ENCODE measurements around the gene NWD2. TPM values are rescaled to one million over a fixed set of nuclear protein-coding genes. Genes with fewer than 3 reads are reported as not detected.

Gene NWD2
- total RNA-seq, 4 donors from 2014 or later: not detected

DNA sequence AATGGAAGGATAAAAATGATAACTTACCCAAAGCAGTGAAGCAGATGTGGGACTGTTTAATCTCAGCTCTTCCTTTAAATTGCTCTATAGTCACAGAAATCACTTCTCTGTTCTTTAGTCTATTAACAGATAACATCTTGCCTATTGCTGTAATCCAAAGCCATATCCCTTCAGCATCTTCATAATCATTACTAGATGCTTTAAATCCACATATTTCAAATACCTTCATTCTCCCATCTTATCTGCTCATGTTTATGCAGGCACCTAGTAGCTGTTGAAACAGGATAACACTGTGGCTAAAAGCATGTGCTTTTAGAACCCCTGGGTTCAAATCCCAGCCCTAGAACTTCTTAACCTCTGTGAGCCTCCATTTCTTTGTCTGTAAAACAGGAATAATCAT lies 231.7 kb downstream of the NWD2 start:
- in situ Hi-C loops (cut with MboI; ENCODE audit: low sequenced_read_pairs in 4 of 4) (no loop called here), intact Hi-C loops (cut with DNase I; ENCODE audit: low total_unique reads) (no loop called here)
- Histone ChIP-seq H3K4me1 (no peaks in the 10 kb centered on the region), H3K27ac (no peak overlapping the region), H3K9me3 (no peaks in the 10 kb centered on the region), H3K27me3 (no peaks in the 10 kb centered on the region), H3K36me3 (no peaks in the 10 kb centered on the region), H3K4me3 (no peak overlapping the region)
- TF ChIP-seq, protein P1, sequence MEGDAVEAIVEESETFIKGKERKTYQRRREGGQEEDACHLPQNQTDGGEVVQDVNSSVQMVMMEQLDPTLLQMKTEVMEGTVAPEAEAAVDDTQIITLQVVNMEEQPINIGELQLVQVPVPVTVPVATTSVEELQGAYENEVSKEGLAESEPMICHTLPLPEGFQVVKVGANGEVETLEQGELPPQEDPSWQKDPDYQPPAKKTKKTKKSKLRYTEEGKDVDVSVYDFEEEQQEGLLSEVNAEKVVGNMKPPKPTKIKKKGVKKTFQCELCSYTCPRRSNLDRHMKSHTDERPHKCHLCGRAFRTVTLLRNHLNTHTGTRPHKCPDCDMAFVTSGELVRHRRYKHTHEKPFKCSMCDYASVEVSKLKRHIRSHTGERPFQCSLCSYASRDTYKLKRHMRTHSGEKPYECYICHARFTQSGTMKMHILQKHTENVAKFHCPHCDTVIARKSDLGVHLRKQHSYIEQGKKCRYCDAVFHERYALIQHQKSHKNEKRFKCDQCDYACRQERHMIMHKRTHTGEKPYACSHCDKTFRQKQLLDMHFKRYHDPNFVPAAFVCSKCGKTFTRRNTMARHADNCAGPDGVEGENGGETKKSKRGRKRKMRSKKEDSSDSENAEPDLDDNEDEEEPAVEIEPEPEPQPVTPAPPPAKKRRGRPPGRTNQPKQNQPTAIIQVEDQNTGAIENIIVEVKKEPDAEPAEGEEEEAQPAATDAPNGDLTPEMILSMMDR (IDR thresholded peaks at IDR 0.05 in 4 of 5, conservative IDR thresholded peaks at IDR 0.05 in 1 of 5): no peak
- TF ChIP-seq POLR2A (IDR thresholded peaks at IDR 0.05): no peak
- DNase-seq (no peak), ATAC-seq (no peak)

DNA sequence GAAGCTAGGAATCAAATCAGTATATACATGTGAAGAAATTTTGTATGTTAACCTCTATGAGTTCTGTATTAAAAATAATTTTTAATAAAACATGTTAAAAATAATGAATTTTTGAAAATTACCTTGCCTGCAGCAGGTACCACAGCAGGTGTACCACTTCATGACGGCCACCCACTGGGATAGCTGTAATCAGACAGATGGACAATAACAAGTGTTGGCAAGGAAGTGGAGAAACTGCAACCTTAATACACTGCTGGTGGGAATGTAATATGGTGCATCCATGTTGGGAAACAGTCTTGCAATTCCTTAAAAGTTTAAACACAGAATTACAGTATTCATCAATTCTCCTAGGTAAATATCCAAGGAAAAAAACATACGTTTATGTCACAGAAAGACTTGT lies 232.1 kb downstream of the NWD2 start:
- Histone ChIP-seq H3K9me3 (no peaks in the 10 kb centered on the region), H3K36me3 (no peaks in the 10 kb centered on the region), H3K4me1 (no peaks in the 10 kb centered on the region), H3K4me3 (no peak overlapping the region), H3K27me3 (no peaks in the 10 kb centered on the region), H3K27ac (no peak overlapping the region)
- in situ Hi-C loops (cut with MboI; ENCODE audit: low sequenced_read_pairs in 4 of 4): no loop called here
- DNase-seq (no peak), ATAC-seq (no peak)
- intact Hi-C loops (cut with DNase I; ENCODE audit: low total_unique reads): no loop called here
- TF ChIP-seq POLR2A (IDR thresholded peaks at IDR 0.05): no peak
- TF ChIP-seq, protein P1 (IDR thresholded peaks at IDR 0.05 in 4 of 5, conservative IDR thresholded peaks at IDR 0.05 in 1 of 5): no peak

DNA sequence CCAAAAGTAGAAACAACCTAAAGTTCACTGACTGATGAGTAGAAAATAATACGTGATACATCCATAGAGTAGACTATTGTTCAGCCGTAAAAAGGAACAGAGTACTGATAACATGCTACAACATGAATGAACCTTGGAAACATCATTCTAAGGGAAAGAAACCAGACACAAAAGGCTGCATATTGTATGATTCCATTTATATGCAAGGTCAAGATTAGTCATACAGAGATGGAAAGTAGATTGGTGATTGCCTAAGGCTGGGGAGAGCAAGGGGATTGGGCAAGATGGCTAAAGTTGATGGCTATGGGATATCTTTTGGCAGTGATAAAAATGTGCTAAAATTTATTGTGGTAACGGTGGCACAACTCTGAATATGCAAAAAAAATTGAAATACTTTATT lies 232.6 kb downstream of the NWD2 start:
- H3K4me3 ChIP-seq: no peak overlapping the region
- H3K27ac ChIP-seq: no peak overlapping the region
- DNase-seq (no peak), ATAC-seq (no peak)
- intact Hi-C loops (cut with DNase I; ENCODE audit: low total_unique reads) (no loop called here), in situ Hi-C loops (cut with MboI; ENCODE audit: low sequenced_read_pairs in 4 of 4) (no loop called here)
- no peaks in the 10 kb centered on the region for H3K9me3 ChIP-seq
- H3K4me1 ChIP-seq: no peaks in the 10 kb centered on the region
- no peaks in the 10 kb centered on the region for H3K27me3 ChIP-seq
- TF ChIP-seq, protein P1 (IDR thresholded peaks at IDR 0.05 in 4 of 5, conservative IDR thresholded peaks at IDR 0.05 in 1 of 5): no peak
- TF ChIP-seq POLR2A (IDR thresholded peaks at IDR 0.05): no peak
- no peaks in the 10 kb centered on the region for H3K36me3 ChIP-seq

DNA sequence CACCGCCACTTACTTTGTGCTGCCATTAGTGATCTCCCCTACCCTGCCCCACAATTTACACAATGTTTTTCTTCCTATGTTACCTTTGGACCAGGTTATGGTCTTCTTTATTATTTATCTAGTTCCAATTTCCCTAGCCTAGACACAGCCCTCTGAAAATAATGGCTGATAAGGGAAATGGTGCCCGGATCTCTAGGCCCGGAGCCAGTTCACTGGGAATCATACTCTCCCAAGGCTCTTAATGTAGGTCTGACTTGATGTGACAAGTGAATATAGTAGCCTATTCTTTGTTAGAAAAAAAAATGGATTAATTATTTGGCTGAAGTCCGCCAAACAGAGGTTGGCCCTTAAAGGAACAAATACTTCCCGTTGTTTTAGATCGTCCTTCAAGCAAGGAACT lies 233.6 kb downstream of the NWD2 start:
- ATAC-seq (no peak), DNase-seq (no peak)
- intact Hi-C loops (cut with DNase I; ENCODE audit: low total_unique reads) (no loop called here), in situ Hi-C loops (cut with MboI; ENCODE audit: low sequenced_read_pairs in 4 of 4) (no loop called here)
- Histone ChIP-seq H3K36me3 (no peaks in the 10 kb centered on the region), H3K4me1 (no peaks in the 10 kb centered on the region), H3K4me3 (no peak overlapping the region), H3K27ac (no peak overlapping the region), H3K27me3 (no peaks in the 10 kb centered on the region), H3K9me3 (no peaks in the 10 kb centered on the region)
- TF ChIP-seq, protein P1 (IDR thresholded peaks at IDR 0.05 in 4 of 5, conservative IDR thresholded peaks at IDR 0.05 in 1 of 5): no peak

DNA sequence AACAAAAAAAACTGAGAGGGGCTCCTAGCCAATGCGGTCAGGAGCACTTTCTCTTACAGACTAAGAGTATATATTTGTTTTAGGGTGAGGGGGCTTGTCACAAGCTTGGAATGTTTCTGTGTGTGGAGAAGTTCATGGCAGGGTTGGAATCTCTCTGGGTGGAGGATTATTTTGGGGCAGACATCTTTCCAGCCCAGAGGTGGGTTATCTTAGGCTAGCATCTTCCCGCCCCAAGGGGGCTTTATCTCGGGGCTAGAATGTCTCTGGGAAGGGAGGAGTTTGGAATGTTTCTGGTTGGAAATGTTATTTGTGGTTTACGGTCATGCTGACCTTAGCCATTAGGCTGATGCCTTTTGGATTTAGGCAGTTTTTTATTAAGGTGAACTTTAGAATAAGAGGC lies 236.0 kb downstream of the NWD2 start:
- no peaks in the 10 kb centered on the region for H3K27me3 ChIP-seq
- intact Hi-C loops (cut with DNase I; ENCODE audit: low total_unique reads): no loop called here
- H3K36me3 ChIP-seq: no peaks in the 10 kb centered on the region
- H3K4me1 ChIP-seq: no peaks in the 10 kb centered on the region
- TF ChIP-seq, protein P1 (IDR thresholded peaks at IDR 0.05 in 4 of 5, conservative IDR thresholded peaks at IDR 0.05 in 1 of 5): no peak
- no peak for TF ChIP-seq POLR2A (IDR thresholded peaks at IDR 0.05)
- ATAC-seq (no peak), DNase-seq (no peak)
- H3K4me3 ChIP-seq: no peak overlapping the region
- no peaks in the 10 kb centered on the region for H3K9me3 ChIP-seq
- in situ Hi-C loops (cut with MboI; ENCODE audit: low sequenced_read_pairs in 4 of 4): no loop called here
- H3K27ac ChIP-seq: no peak overlapping the region

All from gastrocnemius medialis (tissue), 4 donors.